IMR-90 (cell line): ENCODE results near the gene EML4. TPM values are rescaled to one million over a fixed set of nuclear protein-coding genes. Genes with fewer than 3 reads are reported as not detected.
A peak's percentile ranks its signal among the peaks of the same experiment; 100 is the strongest.

Source experiments
- ATAC-seq: fragments of 200-7000 bp; cut with Tn5 transposase; 2 replicates; pipeline ENCODE4 v1.9.1; 2020; ENCODE audit warnings: low read depth, mild to moderate bottlenecking, moderate library complexity
- BruUV-seq: library from RNA; stranded (reverse); fragments of 400-500 nt; replicated peaks from 2 replicates; lab custom pipeline; 2021; lab: Mats Ljungman, UMichigan
- CTCF ChIA-PET: fragments of 300-600 bp; formaldehyde crosslinking; extraction: SDS; loops from one replicate; lab custom pipeline; 2021; ENCODE audit warnings: antibody characterized with exemption; lab: Yijun Ruan, JAX
- POLR2A ChIA-PET: fragments of 300-600 bp; sonication (Branson Sonifier 250); formaldehyde crosslinking; loops from one replicate; lab custom pipeline; 2022; ENCODE audit warnings: antibody characterized with exemption; ENCODE audit not compliant: unreplicated experiment; lab: Charles Lee
- DNase-seq: peaks from one replicate; pipeline ENCODE4 v3.0.0; 2013
- H2AFZ ChIP-seq: replicated peaks from 2 replicates; pipeline ENCODE3; 2013; ENCODE audit warnings: low read length, mild to moderate bottlenecking; ENCODE audit not compliant: poor library complexity
- H2AK5ac ChIP-seq: 2 replicates; pipeline ENCODE4 v1.6.1; 2013; ENCODE audit warnings: low read depth, low read length, inconsistent platforms
- H2AK9ac ChIP-seq: replicated peaks from 2 replicates; pipeline ENCODE3; 2013; ENCODE audit warnings: mild to moderate bottlenecking, low read depth, low read length, moderate library complexity; ENCODE audit not compliant: poor library complexity
- H2BK120ac ChIP-seq: 2 replicates; pipeline ENCODE4 v1.6.1; 2013; ENCODE audit warnings: low read depth, low read length, inconsistent platforms
- H2BK15ac ChIP-seq: 3 replicates; pipeline ENCODE4 v1.6.1; 2013; ENCODE audit warnings: low read depth, low read length, inconsistent platforms
- H2BK20ac ChIP-seq: 2 replicates; pipeline ENCODE4 v1.6.1; 2013; ENCODE audit warnings: low read depth, mild to moderate bottlenecking, inconsistent platforms, low read length, moderate library complexity
- H2BK5ac ChIP-seq: 2 replicates; pipeline ENCODE4 v1.6.1; 2013; ENCODE audit warnings: mild to moderate bottlenecking, low read depth, low read length, inconsistent platforms; ENCODE audit not compliant: poor library complexity, severe bottlenecking
- H3K14ac ChIP-seq: replicated peaks from 2 replicates; pipeline ENCODE4 v1.6.1; 2013; ENCODE audit warnings: low read depth, low read length, inconsistent platforms
- H3K18ac ChIP-seq: 2 replicates; pipeline ENCODE4 v1.6.1; 2013; ENCODE audit warnings: low read depth, low read length, control low read depth
- H3K23ac ChIP-seq: 2 replicates; pipeline ENCODE4 v1.6.1; 2013; ENCODE audit warnings: low read depth, low read length, inconsistent platforms
- H3K27ac ChIP-seq: 2 replicates; pipeline ENCODE4 v1.5.1; 2013; ENCODE audit warnings: mild to moderate bottlenecking, control low read depth, low read length; ENCODE audit not compliant: insufficient read depth
- H3K27me3 ChIP-seq: 2 replicates; pipeline ENCODE4 v1.6.1; 2013; ENCODE audit warnings: low read length; ENCODE audit not compliant: control insufficient read depth, insufficient read depth
- H3K36me3 ChIP-seq: 2 replicates; pipeline ENCODE4 v1.6.1; 2013; ENCODE audit warnings: low read length, mixed read lengths; ENCODE audit not compliant: control insufficient read depth, insufficient read depth
- H3K4ac ChIP-seq: 2 replicates; pipeline ENCODE4 v1.6.1; 2013; ENCODE audit warnings: low read depth, low read length, inconsistent platforms
- H3K4me1 ChIP-seq: 2 replicates; pipeline ENCODE4 v1.6.1; 2013; ENCODE audit warnings: low read length, mixed read lengths; ENCODE audit not compliant: control insufficient read depth, insufficient read depth
- H3K4me2 ChIP-seq: 2 replicates; pipeline ENCODE4 v1.6.1; 2013; ENCODE audit warnings: low read depth, mild to moderate bottlenecking, control low read depth, low read length, moderate library complexity
- H3K4me3 ChIP-seq: 2 replicates; pipeline ENCODE4 v1.5.1; 2013; ENCODE audit warnings: low read depth, mild to moderate bottlenecking, control low read depth, low read length, moderate library complexity; ENCODE audit not compliant: insufficient read depth
- H3K56ac ChIP-seq: 2 replicates; pipeline ENCODE4 v1.6.1; 2013; ENCODE audit warnings: low read length, inconsistent platforms; ENCODE audit not compliant: insufficient read depth; ENCODE audit errors: extremely low read depth
- H3K79me1 ChIP-seq, 2 experiments: 2 replicates each; pipeline ENCODE4 v1.6.1; 2013; ENCODE audit warnings: low read length in 2 of 2, inconsistent platforms in 1 of 2, low read depth in 1 of 2
- H3K9ac ChIP-seq: 2 replicates; pipeline ENCODE4 v1.6.1; 2013; ENCODE audit warnings: low read depth, low read length, control low read depth
- H3K9me1 ChIP-seq: 2 replicates; pipeline ENCODE4 v1.6.1; 2013; ENCODE audit warnings: low read length, inconsistent platforms; ENCODE audit not compliant: insufficient read depth
- H3K9me3 ChIP-seq: 2 replicates; pipeline ENCODE4 v1.6.1; 2013; ENCODE audit warnings: low read length; ENCODE audit not compliant: control insufficient read depth, insufficient read depth
- H4K20me1 ChIP-seq: 2 replicates; pipeline ENCODE4 v1.6.1; 2013; ENCODE audit warnings: low read length, inconsistent platforms; ENCODE audit not compliant: insufficient read depth
- H4K5ac ChIP-seq: 2 replicates; pipeline ENCODE4 v1.6.1; 2013; ENCODE audit warnings: mild to moderate bottlenecking, low read depth, low read length, control low read depth
- H4K8ac ChIP-seq, 2 experiments: 2 replicates each; pipeline ENCODE4 v1.6.1; 2013; ENCODE audit warnings: low read depth in 2 of 2, low read length in 2 of 2, control low read depth in 1 of 2, inconsistent platforms in 1 of 2
- H4K91ac ChIP-seq: 2 replicates; pipeline ENCODE4 v1.6.1; 2013; ENCODE audit warnings: low read depth, low read length, inconsistent platforms; ENCODE audit not compliant: insufficient read depth
- CHD1 ChIP-seq: IDR thresholded peaks from 2 replicates; pipeline ENCODE4 v1.6.1; 2012; ENCODE audit warnings: low read depth, low read length, improper control_type of control experiment
- CTCF ChIP-seq: conservative IDR thresholded peaks from 2 replicates; pipeline ENCODE4 v1.5.1; 2012; ENCODE audit warnings: mild to moderate bottlenecking, low read depth, low read length, improper control_type of control experiment
- ELK1 ChIP-seq: fragments of 150-350 bp; IDR thresholded peaks from 2 replicates; pipeline ENCODE4 v1.6.1; 2016; ENCODE audit warnings: low read depth, mild to moderate bottlenecking, low read length, moderate library complexity, borderline replicate concordance
- FOS ChIP-seq: fragments of 150-350 bp; IDR thresholded peaks from 2 replicates; pipeline ENCODE4 v1.6.1; 2016; ENCODE audit warnings: low read depth, low read length
- POLR2A ChIP-seq: IDR thresholded peaks from 2 replicates; pipeline ENCODE4 v1.6.1; 2012; ENCODE audit warnings: mild to moderate bottlenecking, low read depth, low read length
- RAD21 ChIP-seq: IDR thresholded peaks from 2 replicates; pipeline ENCODE4 v1.6.1; 2012; ENCODE audit warnings: low read length, improper control_type of control experiment
- RCOR1 ChIP-seq: IDR thresholded peaks from 2 replicates; pipeline ENCODE4 v1.6.1; 2012; ENCODE audit warnings: mild to moderate bottlenecking, low read length, improper control_type of control experiment; ENCODE audit not compliant: insufficient replicate concordance
- RFX5 ChIP-seq: IDR thresholded peaks from 2 replicates; pipeline ENCODE4 v1.8.0; 2012; ENCODE audit warnings: low read depth, mild to moderate bottlenecking, low read length, moderate library complexity
- WGBS, 2 experiments: methylation state at CpG; one replicate each; pipeline versions ENCODE4 v1.1.5 to v1.1.7; 2013; ENCODE audit warnings: missing lambda C conversion rate in 2 of 2; ENCODE audit not compliant: insufficient read length in 1 of 2; ENCODE audit errors: extremely low coverage in 2 of 2; 5-methylcytosine and 5-hydroxymethylcytosine counted together
- dilution Hi-C: fragments of 300-500 bp; cut with HindIII; formaldehyde crosslinking; loops from one replicate; pipeline ENCODE4 v1.14.3; 2018; ENCODE audit warnings: low sequenced_read_pairs; ENCODE audit not compliant: unreplicated experiment
- in situ Hi-C: fragments of 300-500 bp; cut with MboI; formaldehyde crosslinking; loops from 3 replicates; pipeline ENCODE4 v1.14.3; 2019; ENCODE audit warnings: low sequenced_read_pairs, inconsistent platforms, mixed read lengths
- intact Hi-C: fragments of 100-400 bp; cut with micrococcal nuclease; formaldehyde crosslinking; loops from 2 replicates; pipeline ENCODE4 v1.10.0; 2022
- polyA plus RNA-seq, 3 experiments: library from polyadenylated mRNA; depleted of rRNA; stranded (reverse); fragments of >200 nt; gene quantifications; 2 replicates each; pipeline ENCODE4 v1.2.3, GENCODE V29; 2012; ENCODE audit warnings: low replicate concordance in 1 of 3
- total RNA-seq: library from RNA; depleted of rRNA; stranded (reverse); fragments of >200 nt; gene quantifications from 2 replicates; pipeline ENCODE4 v1.2.3, GENCODE V29; 2012

The EML4 gene
- total and polyA plus RNA-seq, 2 of the 4 experiments (the other 2 are of a cell fraction): 29.7 to 73.7 TPM

GRCh38 chr2:42238644-42239288 is 69.6 kb downstream of the EML4 start:
- H3K9me1 ChIP-seq: peaks cover 3% of the 10 kb centered on the region
- BruUV-seq: no TSS peak
- no peaks in the 10 kb centered on the region for H3K27me3 ChIP-seq
- TF ChIP-seq RFX5: no peak
- no peak for TF ChIP-seq FOS
- peak; percentile 42 for TF ChIP-seq RAD21
- no peak for TF ChIP-seq ELK1
- no peak for TF ChIP-seq CHD1
- no peak for TF ChIP-seq POLR2A
- TF ChIP-seq CTCF: 0 out of 2 replicates have a peak, but pooled peaks have one; percentile 16
- TF ChIP-seq RCOR1: no peak
- ChIA-PET CTCF (interaction anchor here (0.8 kb wide), 1 partner anchor 142 kb away, joined by 3 read pairs; no protein-coding TSS in a partner anchor), POLR2A (no interaction called here)
- H3K56ac ChIP-seq: no peak overlapping the region
- H2BK5ac ChIP-seq: no peak overlapping the region
- intact Hi-C loops (no loop called here), in situ Hi-C loops (no loop called here), dilution Hi-C loops (no loop called here)
- H3K9ac ChIP-seq: no peak overlapping the region
- no peak overlapping the region for H3K4me3 ChIP-seq
- no peak overlapping the region for H4K91ac ChIP-seq
- 94% methylated on average over 2 of the region's 7 CpGs; no CpG with 5 or more reads in 1 of the 2 experiments for WGBS, 2 experiments
- no peaks in the 10 kb centered on the region for H3K9me3 ChIP-seq
- no peak overlapping the region for H3K14ac ChIP-seq
- H3K27ac ChIP-seq: no peak overlapping the region
- no peak overlapping the region for H2BK120ac ChIP-seq
- H3K18ac ChIP-seq: no peak overlapping the region
- H4K20me1 ChIP-seq: peaks cover 8% of the 10 kb centered on the region; the same call in 1 of the 2 replicates
- H2AK5ac ChIP-seq: no peak overlapping the region
- H2BK20ac ChIP-seq: no peak overlapping the region
- no peak overlapping the region for H4K5ac ChIP-seq
- H3K79me1 ChIP-seq: peaks cover 38 to 58% of the 10 kb centered on the region in 2 experiments
- H2BK15ac ChIP-seq: no peak overlapping the region; the same call in 2 of the 3 replicates
- H3K23ac ChIP-seq: no peak overlapping the region
- no peak overlapping the region for H4K8ac ChIP-seq
- peaks cover 6% of the 10 kb centered on the region for H3K4me1 ChIP-seq
- H2AK9ac ChIP-seq: no peak overlapping the region
- ATAC-seq (no peak), DNase-seq (no peak)
- H2AFZ ChIP-seq: no peak overlapping the region
- no peak overlapping the region for H3K4me2 ChIP-seq
- H3K36me3 ChIP-seq: no peaks in the 10 kb centered on the region
- no peak overlapping the region for H3K4ac ChIP-seq
